Parathyroid adenoma (tissue), 2 donors: Measurements from ENCODE around the gene ZMYND8.

Experiments
- H2AFZ ChIP-seq: fragments of 300-600 bp; sonication (generic); one replicate; pipeline ENCODE4 v1.7.0; 2017; ENCODE audit warnings: antibody characterized with exemption, mild to moderate bottlenecking
- H3K27ac ChIP-seq: fragments of 300-600 bp; sonication (generic); one replicate; pipeline ENCODE4 v1.7.0; 2017
- H3K27me3 ChIP-seq: fragments of 300-600 bp; sonication (generic); one replicate; pipeline ENCODE4 v1.7.0; 2017; ENCODE audit warnings: low read length; ENCODE audit not compliant: control insufficient read depth, insufficient read depth
- H3K36me3 ChIP-seq: fragments of 300-600 bp; sonication (generic); one replicate; pipeline ENCODE4 v1.7.0; 2017; ENCODE audit warnings: low read length; ENCODE audit not compliant: control insufficient read depth, insufficient read depth
- H3K4me1 ChIP-seq: fragments of 300-600 bp; sonication (generic); one replicate; pipeline ENCODE4 v1.7.0; 2017; ENCODE audit warnings: control low read depth
- H3K4me2 ChIP-seq: fragments of 300-600 bp; sonication (generic); one replicate; pipeline ENCODE4 v1.7.0; 2017; ENCODE audit warnings: low read length
- H3K4me3 ChIP-seq: fragments of 300-600 bp; sonication (generic); one replicate; pipeline ENCODE4 v1.7.0; 2017; ENCODE audit warnings: low read depth, low read length
- H3K79me2 ChIP-seq: fragments of 300-600 bp; sonication (generic); one replicate; pipeline ENCODE4 v1.7.0; 2017; ENCODE audit warnings: control low read depth
- H3K9ac ChIP-seq: fragments of 300-600 bp; sonication (generic); one replicate; pipeline ENCODE4 v1.7.0; 2017; ENCODE audit warnings: mild to moderate bottlenecking
- H3K9me3 ChIP-seq: fragments of 300-600 bp; sonication (generic); one replicate; pipeline ENCODE4 v1.7.0; 2017; ENCODE audit warnings: low read length; ENCODE audit not compliant: control insufficient read depth
- TF ChIP-seq, protein P1 (sequence below): fragments of 300-600 bp; sonication (generic); IDR thresholded peaks from one replicate; pipeline ENCODE4 v1.7.0; 2017; ENCODE audit warnings: antibody characterized with exemption, mild to moderate bottlenecking
- donor health status: primary hyperparathyroidism.

ZMYND8 gene

DNA sequence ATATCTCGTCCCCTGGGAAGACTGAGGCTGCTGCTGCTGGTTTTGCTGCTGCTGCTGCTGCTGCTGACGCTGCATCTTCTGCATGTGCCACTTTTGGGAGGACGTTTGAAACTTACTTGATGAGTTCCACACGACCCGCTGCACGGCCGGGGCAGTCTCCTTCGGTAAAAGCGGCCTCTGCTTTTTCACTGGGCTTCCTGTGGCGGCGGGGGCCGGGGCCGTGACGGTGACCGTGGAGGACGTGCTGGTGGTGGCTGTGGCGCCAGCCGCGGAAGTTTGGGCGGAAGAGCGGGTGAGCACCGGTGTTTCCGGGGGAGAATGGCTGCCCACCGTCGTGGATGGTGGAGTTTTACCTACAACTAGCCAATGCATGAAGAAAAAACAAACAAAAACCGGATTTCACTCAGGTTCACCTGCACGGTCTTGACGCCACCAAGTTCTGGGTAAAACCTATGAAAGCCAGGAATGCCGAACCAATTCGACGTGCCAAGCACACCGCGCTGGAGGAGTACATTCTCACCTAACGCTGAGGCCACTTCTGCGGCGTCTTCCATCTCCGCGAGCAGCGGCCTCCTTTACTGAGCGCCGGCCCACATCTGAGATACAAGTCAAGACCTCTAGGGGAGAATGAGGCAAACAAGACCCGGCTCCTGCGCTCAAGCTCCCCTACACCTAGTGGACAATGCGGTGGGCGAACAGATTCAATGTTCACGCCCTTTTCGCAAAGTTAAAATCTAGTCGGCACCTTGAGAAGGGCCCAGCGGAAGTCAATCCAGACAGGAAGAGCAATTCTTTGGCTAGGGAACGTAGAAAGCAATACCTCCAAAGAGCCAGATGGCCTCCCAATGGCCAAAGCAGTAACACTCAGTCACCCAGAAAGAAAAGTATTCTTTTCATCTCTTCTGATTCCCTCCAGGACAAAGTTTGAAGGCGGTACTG lies 117.5 kb downstream of the ZMYND8 start:
- no peaks in the 10 kb centered on the region for H3K79me2 ChIP-seq
- no peak overlapping the region for H2AFZ ChIP-seq
- no peak overlapping the region for H3K4me3 ChIP-seq
- H3K27ac ChIP-seq = no peak overlapping the region
- H3K4me2 ChIP-seq = no peak overlapping the region
- H3K4me1 ChIP-seq = no peaks in the 10 kb centered on the region
- no peaks in the 10 kb centered on the region for H3K9me3 ChIP-seq
- no peaks in the 10 kb centered on the region for H3K36me3 ChIP-seq
- no peaks in the 10 kb centered on the region for H3K27me3 ChIP-seq
- TF ChIP-seq, protein P1, sequence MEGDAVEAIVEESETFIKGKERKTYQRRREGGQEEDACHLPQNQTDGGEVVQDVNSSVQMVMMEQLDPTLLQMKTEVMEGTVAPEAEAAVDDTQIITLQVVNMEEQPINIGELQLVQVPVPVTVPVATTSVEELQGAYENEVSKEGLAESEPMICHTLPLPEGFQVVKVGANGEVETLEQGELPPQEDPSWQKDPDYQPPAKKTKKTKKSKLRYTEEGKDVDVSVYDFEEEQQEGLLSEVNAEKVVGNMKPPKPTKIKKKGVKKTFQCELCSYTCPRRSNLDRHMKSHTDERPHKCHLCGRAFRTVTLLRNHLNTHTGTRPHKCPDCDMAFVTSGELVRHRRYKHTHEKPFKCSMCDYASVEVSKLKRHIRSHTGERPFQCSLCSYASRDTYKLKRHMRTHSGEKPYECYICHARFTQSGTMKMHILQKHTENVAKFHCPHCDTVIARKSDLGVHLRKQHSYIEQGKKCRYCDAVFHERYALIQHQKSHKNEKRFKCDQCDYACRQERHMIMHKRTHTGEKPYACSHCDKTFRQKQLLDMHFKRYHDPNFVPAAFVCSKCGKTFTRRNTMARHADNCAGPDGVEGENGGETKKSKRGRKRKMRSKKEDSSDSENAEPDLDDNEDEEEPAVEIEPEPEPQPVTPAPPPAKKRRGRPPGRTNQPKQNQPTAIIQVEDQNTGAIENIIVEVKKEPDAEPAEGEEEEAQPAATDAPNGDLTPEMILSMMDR = no peak
- H3K9ac ChIP-seq = no peak overlapping the region

DNA sequence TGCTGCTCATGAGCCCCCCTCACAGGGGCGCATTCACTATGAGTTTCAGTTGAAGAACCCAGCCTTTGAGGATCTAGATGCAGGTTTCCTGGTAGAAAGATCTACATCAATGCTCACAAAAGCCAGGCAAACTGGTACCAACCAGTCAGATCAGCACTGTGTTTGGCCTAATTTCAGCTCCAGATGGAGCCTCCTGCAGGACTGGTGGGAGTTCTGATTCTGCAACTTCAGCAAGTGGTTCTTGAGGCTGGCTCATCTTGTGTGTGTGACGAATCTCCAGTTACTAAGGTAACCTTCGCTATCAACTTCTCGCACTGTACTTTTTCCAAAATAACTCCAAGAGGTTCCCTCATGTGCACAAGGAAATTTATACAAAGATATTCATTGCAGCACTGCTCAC lies 118.8 kb downstream of the ZMYND8 start:
- no peak overlapping the region for H3K9ac ChIP-seq
- H3K9me3 ChIP-seq = no peaks in the 10 kb centered on the region
- H3K27me3 ChIP-seq = no peaks in the 10 kb centered on the region
- no peak overlapping the region for H3K4me3 ChIP-seq
- H3K4me1 ChIP-seq = no peaks in the 10 kb centered on the region
- no peak overlapping the region for H3K27ac ChIP-seq
- no peak overlapping the region for H3K4me2 ChIP-seq
- no peak overlapping the region for H2AFZ ChIP-seq
- TF ChIP-seq, protein P1 = no peak
- no peaks in the 10 kb centered on the region for H3K36me3 ChIP-seq
- no peaks in the 10 kb centered on the region for H3K79me2 ChIP-seq

DNA sequence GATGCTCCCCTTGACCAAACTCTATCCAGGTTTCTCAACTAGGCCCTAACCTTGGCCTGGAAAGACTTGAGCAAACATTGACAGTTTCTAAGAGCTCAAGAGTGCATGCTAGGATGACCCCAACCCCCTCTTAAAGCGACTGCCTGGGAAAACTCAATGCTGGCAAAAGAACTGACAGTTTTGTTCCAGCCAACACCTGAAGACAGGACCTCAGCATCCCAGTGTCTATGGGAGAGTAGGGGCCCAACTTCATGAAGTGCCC lies 119.9 kb downstream of the ZMYND8 start:
- H3K9ac ChIP-seq = no peak overlapping the region
- no peaks in the 10 kb centered on the region for H3K9me3 ChIP-seq
- no peaks in the 10 kb centered on the region for H3K36me3 ChIP-seq
- no peak overlapping the region for H3K4me2 ChIP-seq
- H3K4me1 ChIP-seq = no peaks in the 10 kb centered on the region
- H3K27me3 ChIP-seq = no peaks in the 10 kb centered on the region
- no peak overlapping the region for H3K4me3 ChIP-seq
- TF ChIP-seq, protein P1 = no peak
- H3K79me2 ChIP-seq = no peaks in the 10 kb centered on the region
- H3K27ac ChIP-seq = no peak overlapping the region
- no peak overlapping the region for H2AFZ ChIP-seq

DNA sequence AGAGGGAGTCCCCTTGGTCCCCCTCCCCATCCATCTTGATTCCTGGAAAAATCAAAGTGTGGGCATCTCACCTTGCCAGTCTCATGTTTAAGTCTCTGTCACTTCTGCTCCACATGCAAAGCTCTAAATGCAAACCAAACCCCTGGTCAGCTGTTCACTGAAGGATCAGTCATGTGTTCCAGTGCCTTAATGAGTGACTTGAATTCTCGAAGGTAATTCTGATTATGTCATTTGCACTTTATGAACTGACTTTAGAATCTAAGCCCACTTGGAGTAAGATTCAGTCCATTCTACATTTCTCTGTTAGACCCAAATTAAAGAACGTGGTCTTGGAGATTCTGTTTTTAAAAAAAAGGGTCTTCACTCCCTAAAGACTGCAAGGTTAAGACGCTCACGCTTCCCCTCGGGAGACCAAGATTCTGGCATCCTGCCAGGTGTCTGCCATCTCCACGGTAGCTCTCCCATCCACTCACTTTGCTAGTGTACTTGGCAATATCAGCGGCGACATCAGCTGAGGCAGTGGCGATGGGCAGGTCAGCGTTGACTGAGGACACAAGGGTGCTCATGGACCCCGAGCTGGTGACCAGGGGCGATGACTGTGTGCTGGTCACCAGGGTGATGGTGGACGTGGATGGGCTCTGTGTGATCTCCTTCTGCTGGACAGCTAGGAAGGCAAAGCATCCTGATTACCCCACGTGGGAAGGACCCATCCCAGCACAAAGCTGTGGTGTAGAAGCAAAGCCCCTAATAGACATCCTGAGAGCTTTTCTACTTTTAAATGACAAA lies 120.5 kb downstream of the ZMYND8 start:
- Histone ChIP-seq H3K4me1 (no peaks in the 10 kb centered on the region), H3K9ac (no peak overlapping the region), H3K4me2 (no peak overlapping the region), H3K36me3 (no peaks in the 10 kb centered on the region), H3K27ac (no peak overlapping the region), H3K4me3 (no peak overlapping the region), H3K79me2 (peaks cover 1% of the 10 kb centered on the region), H2AFZ (no peak overlapping the region), H3K9me3 (no peaks in the 10 kb centered on the region), H3K27me3 (no peaks in the 10 kb centered on the region)
- TF ChIP-seq, protein P1 = no peak
